GM21515 (cell line): ENCODE data around the gene ISCA2.

Experiments used
- ATAC-seq: cut with Tn5 transposase; IDR thresholded peaks from one replicate; pipeline ENCODE4 v1.9.1; 2021; ENCODE audit not compliant: unreplicated experiment

The ISCA2 gene

DNA sequence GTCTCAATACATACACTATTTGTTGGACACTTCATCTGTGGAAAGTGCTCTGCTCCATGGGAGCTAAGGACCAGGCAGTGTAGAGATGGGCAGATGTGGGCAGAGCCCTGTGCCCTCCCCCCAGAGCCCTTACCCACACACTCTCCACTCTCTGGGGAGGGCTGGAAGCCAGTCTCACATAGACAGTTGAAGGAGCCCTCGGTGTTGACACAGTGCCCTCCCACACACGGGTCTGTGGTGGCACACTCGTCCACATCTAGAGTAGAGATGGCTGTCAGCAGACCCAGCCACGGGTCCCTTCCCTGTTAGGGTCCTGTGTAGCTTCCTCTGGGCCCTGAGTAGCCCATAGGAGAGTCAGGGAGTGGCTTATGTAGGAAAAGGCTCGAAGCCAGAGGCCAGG lies 14.3 kb downstream of the ISCA2 start:
- no peak for ATAC-seq

DNA sequence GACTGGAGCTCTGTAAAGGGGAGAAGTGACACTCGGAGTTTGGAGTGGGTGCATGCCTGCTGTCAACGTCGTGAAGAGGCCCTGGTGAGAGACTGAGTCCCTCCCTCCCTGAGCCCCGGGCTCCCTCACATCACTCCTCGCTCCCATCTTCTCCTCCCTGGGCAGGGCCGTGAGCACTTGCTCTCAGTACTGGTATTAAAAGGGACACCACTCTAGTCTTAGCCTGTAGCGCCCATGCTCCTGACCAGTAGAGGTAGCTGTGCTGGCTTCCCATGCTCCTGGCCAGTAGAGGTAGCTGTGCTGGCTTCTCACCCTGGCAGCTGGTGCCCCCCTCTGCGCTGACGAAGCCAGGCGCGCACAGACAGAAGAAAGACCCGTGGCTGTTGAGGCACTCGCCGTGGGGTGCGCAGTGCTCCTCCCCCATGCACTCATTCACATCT lies 14.7 kb downstream of the ISCA2 start:
- no peak for ATAC-seq

DNA sequence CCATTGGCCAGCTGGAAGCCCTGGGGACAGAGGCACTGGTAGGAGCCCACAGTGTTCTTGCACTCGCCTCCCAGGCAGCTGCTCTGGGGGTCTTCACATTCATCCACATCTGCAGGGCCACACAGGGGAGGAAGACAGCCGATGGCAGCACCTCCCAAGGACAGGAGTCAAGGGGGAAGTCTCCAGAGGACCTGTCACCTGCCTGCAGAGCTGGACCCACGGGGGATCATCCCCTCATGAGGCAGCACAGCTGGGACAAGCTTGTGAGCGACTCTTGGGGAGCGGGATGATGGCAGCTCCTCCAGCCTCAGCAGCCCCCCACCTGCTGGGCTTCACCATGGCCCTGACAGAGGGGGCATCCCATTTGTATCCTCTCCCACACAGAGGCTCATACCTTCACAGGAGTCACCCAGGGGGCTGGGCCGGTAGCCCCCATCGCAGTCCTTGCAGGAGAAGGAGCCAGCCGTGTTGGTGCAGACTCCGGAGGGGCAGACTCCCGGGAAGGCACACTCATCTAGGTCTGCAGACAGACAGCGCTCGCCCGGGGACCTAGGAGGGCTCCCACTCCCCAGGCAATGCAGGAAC lies 15.4 kb downstream of the ISCA2 start:
- no peak for ATAC-seq

DNA sequence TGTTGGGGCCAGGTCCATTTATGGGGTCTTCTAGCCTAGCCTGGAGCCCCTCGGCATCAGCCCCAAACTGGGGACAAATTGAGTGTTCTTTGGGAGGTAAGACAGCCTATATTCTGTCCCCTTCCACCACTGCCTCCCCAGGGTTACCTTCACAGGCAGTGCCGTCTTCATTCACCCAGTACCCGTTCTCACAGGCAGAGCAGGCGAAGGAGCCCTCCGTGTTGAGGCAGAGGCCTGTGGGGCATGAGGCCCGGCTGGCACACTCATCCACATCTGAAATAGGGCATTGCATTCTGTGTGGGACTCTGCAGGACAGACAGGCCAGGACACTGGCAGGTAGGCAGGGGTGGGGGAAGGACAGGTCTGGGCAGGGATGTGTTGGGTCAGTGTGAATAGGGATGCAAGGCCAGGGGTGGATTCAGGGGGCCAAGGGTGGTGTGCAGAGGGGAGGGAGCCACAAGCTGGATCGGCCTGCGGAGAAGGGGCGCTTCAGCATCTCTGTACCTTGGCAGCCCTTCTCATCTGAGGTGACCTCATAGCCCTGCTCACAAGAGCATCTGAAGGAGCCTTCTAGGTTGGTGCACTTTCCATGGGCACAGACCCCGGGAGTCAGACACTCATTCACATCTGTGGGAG lies 16.1 kb downstream of the ISCA2 start:
- no peak for ATAC-seq

DNA sequence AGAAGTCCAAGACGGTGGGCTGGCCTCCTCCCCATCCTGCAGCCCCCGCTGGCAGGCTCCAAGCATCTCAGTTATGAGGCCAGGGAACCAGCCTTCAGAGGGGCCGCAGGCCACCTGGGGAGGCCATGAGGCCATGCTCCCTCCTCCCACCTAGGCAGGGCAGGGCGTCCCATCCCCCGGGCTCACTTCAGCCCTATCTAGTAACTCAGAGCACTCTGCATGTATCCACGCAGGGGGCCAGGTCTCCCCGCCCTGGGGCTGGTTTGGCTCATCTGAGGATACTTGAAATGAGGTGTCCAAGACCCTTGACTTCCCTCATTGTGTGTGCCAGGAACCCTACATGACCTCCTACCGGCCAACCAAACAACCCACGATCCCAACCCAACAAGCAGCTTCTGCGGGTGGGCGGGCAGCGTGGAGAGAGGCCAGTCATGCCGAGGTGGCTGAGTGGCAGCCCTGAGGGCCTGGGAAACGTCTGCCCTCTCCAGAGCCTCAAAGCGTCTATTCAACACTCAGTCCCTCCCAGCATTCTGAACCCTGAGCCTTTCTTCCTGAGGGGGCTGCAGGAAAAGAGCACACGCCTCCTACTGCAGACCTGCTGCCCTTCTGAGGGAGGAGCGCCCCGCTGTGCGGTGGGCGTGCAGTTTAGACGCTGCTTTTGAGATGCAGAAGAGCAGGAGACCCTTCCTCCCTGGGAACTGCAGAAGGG lies 16.8 kb downstream of the ISCA2 start:
- no peak for ATAC-seq

DNA sequence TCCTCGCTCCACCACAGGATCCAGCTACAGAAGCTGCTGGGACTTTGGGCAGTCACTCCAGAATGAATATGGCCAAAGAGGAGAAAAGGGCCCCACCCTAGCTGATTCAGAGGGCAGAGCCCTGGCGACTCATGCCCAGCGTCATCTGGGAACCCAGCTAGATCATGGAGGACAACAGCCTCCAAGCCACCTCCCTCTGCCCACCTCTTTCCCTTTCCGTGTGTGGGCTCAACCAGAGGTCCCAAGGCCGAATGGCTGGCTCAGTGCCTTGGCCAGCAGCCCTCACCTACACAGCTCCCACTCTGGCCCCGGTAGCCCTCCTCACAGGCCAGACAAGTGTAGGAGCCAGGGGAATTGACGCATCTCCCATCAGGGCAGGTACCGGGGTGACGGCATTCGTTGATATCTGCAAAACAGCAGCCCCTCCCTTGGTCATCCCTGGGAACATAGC lies 17.4 kb downstream of the ISCA2 start:
- ATAC-seq, result no peak

DNA sequence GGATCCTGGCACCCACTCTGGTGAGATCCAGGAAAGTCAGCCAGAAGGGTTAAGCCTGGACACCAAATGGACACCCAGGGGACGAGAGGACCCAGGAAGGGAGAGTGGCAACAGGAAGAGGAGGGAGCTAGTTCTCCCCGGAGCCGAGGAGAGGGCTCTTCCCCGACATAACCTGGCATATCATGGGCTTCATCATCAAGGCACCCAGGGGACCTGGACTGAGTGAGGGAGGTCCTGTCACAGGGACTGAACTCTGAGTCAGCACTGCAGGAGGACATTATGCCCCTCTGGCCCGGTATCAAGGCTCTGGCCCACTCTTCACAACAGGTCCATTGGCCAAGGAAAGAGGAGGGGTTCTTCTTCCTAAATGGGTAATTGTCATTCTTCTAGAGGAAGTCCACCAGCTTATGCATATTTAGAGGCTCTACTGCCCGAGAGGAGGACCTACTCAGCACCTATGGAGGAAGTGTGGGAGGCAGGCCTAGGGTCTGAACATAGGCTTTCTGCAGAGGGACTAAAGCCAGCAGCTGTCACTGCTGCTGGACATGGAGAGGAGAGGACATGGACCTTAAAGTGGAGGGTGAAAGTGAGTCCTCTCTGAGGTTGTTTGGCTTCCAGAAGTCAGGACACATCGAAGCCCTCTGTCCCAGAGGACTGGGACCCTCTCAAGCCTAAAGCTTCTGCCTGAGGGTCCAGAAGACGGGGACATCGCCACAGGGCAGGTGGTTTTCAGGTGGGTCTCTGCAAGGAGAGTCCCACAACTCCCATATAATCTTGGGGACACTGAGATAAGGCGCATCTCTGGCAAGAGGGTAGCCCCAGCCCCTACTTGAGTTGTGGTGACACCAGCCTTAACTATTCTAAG lies 18.6 kb downstream of the ISCA2 start:
- ATAC-seq, result no peak

DNA sequence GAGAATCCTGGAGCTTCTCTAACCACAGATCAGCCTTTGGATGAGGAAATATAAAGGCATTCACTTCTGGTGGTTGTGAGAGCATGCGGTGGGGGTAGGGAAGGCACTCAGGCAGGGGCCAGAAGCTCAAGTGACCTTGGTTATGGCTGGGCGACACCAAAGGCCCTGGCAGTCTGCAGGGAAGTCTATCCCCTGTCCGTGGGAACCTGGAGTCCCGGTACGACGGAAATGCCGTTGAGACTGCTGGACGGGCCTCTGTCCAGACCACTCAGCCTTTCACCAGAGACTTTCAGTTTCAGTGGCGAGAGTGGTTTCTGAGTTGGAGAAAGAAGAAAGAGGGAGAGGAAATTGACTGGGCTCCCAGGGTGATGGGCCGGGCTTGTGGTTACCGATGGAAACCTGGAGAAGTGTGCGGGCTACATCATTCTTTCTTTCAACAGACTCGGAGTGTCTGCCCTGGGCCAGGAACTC lies 20.9 kb downstream of the ISCA2 start:
- ATAC-seq, result no peak

DNA sequence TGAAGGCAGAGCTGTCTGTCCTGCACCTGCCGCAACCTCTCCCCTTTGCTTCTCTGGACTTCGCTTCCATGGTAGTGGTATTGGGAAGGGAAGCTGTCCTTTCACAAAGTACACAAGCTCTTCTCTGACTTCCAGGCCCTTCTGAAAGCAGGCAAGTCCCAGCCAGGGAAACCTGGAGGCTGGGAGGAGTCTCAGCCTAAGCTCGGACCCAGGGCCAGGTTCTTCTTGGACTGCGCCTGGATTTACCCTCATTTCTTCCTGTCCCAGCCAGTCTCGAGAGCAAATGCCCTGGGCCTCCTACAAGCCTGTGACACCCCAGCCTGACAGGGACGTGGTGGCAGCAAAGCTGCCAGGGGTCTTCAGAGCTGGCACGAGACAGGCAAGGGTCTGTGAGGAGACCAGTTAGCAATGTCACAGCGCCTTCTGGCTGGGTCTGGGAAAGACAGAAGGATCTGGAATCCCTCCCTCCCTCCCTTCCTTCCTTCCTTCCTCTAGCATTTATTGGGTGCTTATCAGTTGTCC lies 22.4 kb downstream of the ISCA2 start:
- no peak for ATAC-seq

DNA sequence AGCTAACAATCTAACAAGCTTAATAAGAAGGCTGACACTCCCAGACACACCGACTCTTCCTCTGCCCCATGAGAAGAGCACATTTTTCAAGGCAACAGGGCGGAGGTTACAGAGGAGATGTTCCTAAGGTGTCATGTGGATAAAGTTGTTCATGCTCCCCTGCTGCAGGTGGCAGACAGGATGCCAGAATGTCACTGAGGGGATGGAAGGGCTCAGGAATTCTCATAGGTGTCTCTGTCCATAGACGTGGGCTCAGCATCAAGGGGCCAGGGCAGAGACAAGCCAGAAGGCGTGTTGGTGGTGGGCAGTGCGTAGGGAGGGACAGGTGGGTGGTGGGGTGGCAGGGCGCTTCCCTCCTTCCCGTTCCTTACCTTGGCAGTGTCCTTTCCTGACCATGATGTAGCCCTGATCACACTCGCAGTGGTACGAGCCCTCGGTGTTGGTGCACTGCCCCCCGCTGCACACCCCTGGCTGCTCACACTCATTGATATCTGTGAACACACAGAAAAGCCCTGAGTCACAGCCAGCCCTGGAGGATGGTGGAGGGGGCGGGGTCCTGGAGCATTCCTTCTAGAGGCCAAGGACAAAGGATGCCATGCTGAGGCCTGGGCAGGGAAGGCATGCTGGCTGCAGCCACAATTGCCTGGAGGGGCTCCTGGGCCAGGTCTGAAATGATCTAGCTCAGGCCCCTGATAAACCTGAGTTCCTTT lies 23.0 kb downstream of the ISCA2 start:
- no peak for ATAC-seq

DNA sequence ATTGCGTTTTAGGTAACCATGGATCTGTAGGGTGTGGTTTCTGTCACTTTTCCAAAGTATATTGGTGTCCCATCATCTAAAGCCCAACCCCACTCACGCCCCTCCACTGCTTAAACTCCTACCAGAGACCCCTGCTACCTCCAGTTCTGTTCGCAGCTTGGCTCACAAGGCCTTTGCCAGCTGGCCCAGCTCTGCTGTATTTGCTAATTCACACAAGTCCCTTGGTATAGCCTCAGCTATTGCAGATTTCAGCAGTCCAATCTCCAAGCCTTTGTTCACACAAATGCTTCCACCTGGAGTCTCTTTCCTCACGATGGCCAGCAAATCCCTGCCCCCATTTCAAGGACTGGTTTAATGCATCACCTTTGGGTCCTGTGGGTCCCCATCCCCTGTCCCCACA lies 24.2 kb downstream of the ISCA2 start:
- no peak for ATAC-seq

DNA sequence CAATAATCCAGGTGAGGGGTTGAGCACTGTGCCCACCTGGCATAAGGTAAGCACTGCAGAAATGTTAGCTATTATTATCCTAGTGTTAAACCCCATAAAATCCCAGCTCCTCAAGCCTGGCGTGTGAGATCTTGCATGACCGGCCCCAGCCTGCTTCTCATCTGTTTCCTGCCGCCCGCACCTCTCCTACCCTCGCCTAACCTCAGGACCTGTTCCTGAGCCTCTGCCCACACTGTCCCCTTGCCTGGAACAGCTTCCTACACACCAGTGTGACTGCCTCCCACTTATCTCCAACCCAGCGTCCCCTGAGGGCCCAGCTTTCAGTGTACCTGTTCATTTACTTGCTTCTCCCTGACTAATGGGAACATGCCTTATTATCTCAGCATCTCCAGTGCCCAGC lies 24.7 kb downstream of the ISCA2 start:
- no peak for ATAC-seq

DNA sequence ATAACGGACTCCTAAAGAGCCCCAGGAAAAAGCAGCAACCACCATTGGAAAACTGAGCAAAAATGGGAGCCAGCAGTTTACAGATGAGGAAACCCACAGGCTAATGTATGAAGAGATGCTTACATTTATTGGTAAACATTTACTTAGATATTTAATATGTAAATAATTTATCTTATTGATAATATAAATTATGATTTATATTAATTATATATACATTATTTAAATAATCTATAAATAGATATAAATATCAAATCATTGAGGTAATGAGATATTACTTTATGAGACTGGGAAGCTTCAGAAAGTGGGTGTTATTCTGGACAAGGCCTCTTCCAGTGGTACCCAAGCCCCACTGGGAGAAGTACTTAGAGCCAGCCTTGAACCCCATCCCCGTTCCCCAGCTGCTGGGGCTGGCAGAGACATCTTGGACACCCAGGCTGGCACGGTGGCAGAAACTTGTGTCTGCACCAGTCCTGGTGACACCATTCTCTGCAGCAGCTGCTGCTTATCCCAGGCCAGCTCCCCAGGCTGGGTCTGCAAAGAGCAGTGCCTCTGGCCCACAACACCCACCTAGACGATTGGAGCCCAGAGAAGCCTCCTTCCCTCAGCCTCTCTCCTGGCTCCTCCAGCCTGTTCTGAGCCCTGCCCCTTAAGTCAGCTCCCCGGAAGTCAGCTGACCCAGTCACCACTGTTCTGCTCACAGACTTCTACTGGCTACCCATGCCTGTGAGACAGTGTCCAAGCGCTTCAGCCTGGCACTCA lies 25.9 kb downstream of the ISCA2 start:
- ATAC-seq, result no peak

DNA sequence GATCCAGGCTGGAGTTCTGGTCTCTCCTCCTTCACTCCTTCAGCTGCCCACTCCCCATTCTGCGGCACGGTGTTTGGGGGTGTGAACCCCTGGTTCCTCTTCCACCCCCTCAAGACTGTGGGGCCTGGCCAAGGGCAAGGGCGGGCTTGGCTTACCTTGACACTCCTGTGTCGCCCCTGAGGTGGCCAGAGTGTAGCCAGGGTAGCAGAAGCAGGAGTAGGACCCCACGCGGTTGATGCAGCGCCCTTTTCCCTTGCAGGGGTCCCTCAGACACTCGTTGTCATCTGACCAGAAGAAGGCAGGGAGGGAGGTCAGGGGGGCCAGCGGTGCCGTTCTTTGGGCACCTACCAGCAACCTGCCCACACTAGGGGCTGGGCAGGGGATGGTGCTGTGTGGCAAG lies 28.2 kb downstream of the ISCA2 start:
- no peak for ATAC-seq

DNA sequence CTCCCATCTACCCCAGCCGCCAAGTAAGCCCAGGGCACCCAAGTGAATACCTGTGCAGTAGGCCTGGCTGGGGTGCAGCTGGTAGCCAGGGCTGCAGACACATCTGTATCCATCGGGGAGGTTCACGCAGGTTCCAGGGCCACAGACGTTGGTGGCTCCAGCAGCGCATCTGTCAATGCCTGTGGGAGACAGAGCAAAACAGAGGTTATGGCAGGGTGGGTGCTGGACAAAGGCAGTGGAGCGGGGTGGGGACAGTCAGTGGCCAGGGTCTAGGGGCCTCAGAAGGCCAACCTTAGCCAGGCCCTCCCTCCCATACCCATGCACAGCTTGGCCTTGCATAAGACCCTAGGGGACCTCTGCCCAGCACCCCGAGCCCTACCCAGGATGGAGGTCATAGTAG lies 29.2 kb downstream of the ISCA2 start:
- ATAC-seq, result no peak

DNA sequence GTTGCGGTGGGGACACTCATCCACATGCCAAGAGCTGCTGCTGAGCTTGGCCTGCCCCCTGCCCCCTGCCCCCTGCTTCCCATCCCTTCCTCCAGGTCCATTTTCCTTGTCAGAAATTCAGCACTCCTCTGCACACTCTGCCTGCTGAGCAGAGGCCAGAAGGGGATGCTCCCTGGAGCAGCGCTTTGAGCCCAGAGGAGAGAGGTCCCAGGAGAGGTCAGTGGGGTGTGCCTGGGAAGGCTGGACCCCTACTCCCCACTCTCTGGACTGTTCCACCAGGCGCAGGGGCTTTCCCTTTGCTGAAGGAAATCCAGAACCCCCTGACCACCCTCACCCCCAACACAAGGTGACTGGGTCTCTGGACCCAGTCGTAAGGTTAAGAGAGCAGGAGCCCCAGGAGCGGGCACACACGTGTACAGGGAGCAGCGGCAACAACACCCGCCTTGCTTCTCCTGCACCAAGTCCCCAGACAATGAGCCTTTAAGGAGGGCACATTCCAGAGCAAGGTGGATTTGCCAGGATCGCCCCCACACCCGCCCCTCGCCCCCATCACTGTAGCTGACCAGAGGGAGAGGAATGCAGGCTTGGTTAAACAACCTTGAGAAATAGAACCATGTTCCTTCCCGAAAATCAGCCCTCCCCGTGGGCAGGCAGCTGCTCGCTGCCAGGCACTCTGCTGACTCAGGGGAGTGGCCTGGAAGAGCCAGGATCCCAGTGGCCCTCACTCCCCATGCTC lies 30.7 kb downstream of the ISCA2 start:
- no peak for ATAC-seq

DNA sequence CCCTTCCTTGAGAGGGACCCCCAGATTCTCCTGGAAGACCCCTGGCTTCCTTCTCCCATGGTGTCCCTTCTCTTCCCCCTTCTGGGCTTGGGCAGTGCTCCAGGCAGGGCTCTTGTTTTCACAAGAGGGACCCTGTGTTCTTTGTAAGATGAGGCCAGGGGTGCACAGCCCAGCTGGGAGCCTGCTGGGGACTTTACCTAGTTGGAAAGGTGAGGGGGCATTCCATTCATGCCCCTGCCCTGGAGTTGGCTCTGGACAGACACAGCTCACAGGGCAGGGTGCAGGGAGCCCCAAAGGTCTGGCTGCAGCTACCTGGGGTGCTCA lies 31.2 kb downstream of the ISCA2 start:
- no peak for ATAC-seq

DNA sequence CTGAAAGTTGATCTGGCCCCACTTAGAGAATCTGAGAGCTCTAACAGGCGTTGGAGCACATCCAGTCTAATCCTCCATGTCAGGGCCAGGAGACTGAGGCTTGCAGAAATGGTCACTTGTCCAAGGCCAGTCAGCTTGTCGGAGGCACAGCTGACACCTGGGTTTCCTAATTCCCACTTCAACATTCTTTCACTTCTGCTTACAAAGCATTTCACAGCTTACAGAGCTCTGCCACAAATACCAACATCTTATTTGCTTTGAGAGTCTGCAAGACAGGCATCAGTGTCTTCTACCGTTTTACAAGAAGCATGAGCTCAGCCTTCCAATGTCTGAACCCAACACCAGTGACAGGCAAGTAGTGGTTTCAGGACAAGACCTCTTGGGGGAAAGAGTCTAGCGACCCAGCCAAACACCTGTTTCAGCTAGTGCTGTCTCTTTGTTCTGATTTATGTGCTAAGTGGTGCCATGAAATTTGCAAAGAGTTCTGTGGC lies 31.8 kb downstream of the ISCA2 start:
- ATAC-seq, result no peak
